Upper lobe of right lung (tissue), 1 donor: Measurements from ENCODE around the gene ZBTB40. TPM values are rescaled to one million over a fixed set of nuclear protein-coding genes. Genes with fewer than 3 reads are reported as not detected.
A peak's percentile ranks its signal among the peaks of the same experiment; 100 is the strongest.

Experiments used
- ATAC-seq: fragments of 200-7000 bp; cut with Tn5 transposase; one replicate; pipeline ENCODE4 v1.9.1; 2020; ENCODE audit warnings: mild to moderate bottlenecking, moderate library complexity
- DNase-seq: peaks from one replicate; pipeline ENCODE4 v3.0.0-alpha.2; 2020
- H3K27ac ChIP-seq: fragments of 200-600 bp; one replicate; pipeline ENCODE4 v1.8.0; 2022
- H3K27me3 ChIP-seq: fragments of 200-600 bp; one replicate; pipeline ENCODE4 v1.8.0; 2022; ENCODE audit warnings: mild to moderate bottlenecking
- H3K36me3 ChIP-seq: fragments of 200-600 bp; one replicate; pipeline ENCODE4 v1.8.0; 2022
- H3K4me1 ChIP-seq: fragments of 200-600 bp; one replicate; pipeline ENCODE4 v1.8.0; 2022
- H3K4me3 ChIP-seq: fragments of 200-600 bp; one replicate; pipeline ENCODE4 v1.8.0; 2022; ENCODE audit warnings: mild to moderate bottlenecking
- H3K9me3 ChIP-seq: fragments of 200-600 bp; one replicate; pipeline ENCODE4 v1.8.0; 2022
- CTCF ChIP-seq: fragments of 200-600 bp; IDR thresholded peaks from one replicate; pipeline ENCODE4 v1.8.0; 2022; ENCODE audit warnings: antibody characterized with exemption
- intact Hi-C: fragments of 100-400 bp; cut with DNase I; formaldehyde crosslinking; loops from one replicate; pipeline ENCODE4 v1.11.0; 2022
- total RNA-seq: library from RNA; stranded (reverse); fragmentation: NEBNext Ultra II Directional; extraction: Animal tissue kit (Norgen Biotek cat#: 25700); gene quantifications from one replicate; pipeline ENCODE4 v1.2.1, GENCODE V29; 2021
- donor health status: DM: no; HTN: yes; CAD: no; lungs with severe emphysema.

The ZBTB40 gene
- total RNA-seq, 1 donor from 2014 or later: 24.9 TPM

- H3K9me3 ChIP-seq: no peaks in the 10 kb centered on the region
- intact Hi-C loops: no loop called here
- no peak overlapping the region for H3K4me3 ChIP-seq
- peak; percentile 13 for ATAC-seq
- H3K27me3 ChIP-seq: peaks cover 57% of the 10 kb centered on the region
- DNase-seq: no peak
- H3K27ac ChIP-seq: no peak overlapping the region
- no peak for TF ChIP-seq CTCF
- no peaks in the 10 kb centered on the region for H3K4me1 ChIP-seq
- no peaks in the 10 kb centered on the region for H3K36me3 ChIP-seq
Measured at GRCh38 chr1:22556391-22557104, 104.9 kb downstream of the ZBTB40 start.

- no peak for TF ChIP-seq CTCF
- intact Hi-C loops: no loop called here
- H3K36me3 ChIP-seq: no peaks in the 10 kb centered on the region
- H3K4me3 ChIP-seq: no peak overlapping the region
- ATAC-seq (no peak), DNase-seq (no peak)
- H3K27me3 ChIP-seq: peaks cover 66% of the 10 kb centered on the region
- H3K27ac ChIP-seq: no peak overlapping the region
- H3K4me1 ChIP-seq: no peaks in the 10 kb centered on the region
- H3K9me3 ChIP-seq: no peaks in the 10 kb centered on the region
Measured at GRCh38 chr1:22557341-22557950, 105.8 kb downstream of the ZBTB40 start.

- H3K9me3 ChIP-seq: no peaks in the 10 kb centered on the region
- no peak for TF ChIP-seq CTCF
- DNase-seq: no peak
- intact Hi-C loops: no loop called here
- no peak within 1 kb of the TSS for H3K4me3 ChIP-seq
- no peaks in the 10 kb centered on the region for H3K4me1 ChIP-seq
- no peaks in the 10 kb centered on the region for H3K36me3 ChIP-seq
- H3K27ac ChIP-seq: no peak within 1 kb of the TSS
- ATAC-seq: no peak
- H3K27me3 ChIP-seq: peaks cover 73% of the 10 kb centered on the region
Measured at GRCh38 chr1:22562584-22563583, 111.2 kb downstream of the ZBTB40 start, which contains the start of gene EPHA8. EPHA8 (plus strand) TSS chr1:22563489; CDS start chr1:22563636, 147 bp downstream.

- ATAC-seq: no peak
- Histone ChIP-seq H3K9me3 (no peaks in the 10 kb centered on the region), H3K27me3 (peaks cover 76% of the 10 kb centered on the region), H3K36me3 (no peaks in the 10 kb centered on the region), H3K4me3 (no peak overlapping the region), H3K4me1 (no peaks in the 10 kb centered on the region), H3K27ac (no peak overlapping the region)
- intact Hi-C loops: no loop called here
- no peak for DNase-seq
- TF ChIP-seq CTCF: no peak
Measured at GRCh38 chr1:22563671-22564602, 112.3 kb downstream of the ZBTB40 start.

- peaks cover 60% of the 10 kb centered on the region for H3K27me3 ChIP-seq
- ATAC-seq: no peak
- DNase-seq: no peak
Measured at GRCh38 chr1:22566161-22566560, 114.5 kb downstream of the ZBTB40 start.

More at GRCh38 chr1:22566161-22566560, 114.5 kb downstream of the ZBTB40 start:
- intact Hi-C loops: no loop called here
- Histone ChIP-seq H3K9me3 (no peaks in the 10 kb centered on the region), H3K4me3 (no peak overlapping the region), H3K36me3 (no peaks in the 10 kb centered on the region), H3K27ac (no peak overlapping the region), H3K4me1 (no peaks in the 10 kb centered on the region)
- TF ChIP-seq CTCF: no peak
